ENCODE results near the gene MRPL40. TPM values are rescaled to one million over a fixed set of nuclear protein-coding genes. Genes with fewer than 3 reads are reported as not detected.

The MRPL40 gene
- total RNA-seq (2014; rRNA removed; shearing (Covaris generic)), result 59.9 and 65.4 TPM in 2 replicates

GRCh38 chr22:19432133-19432851, at the start of gene MRPL40:
Gene MRPL40 (plus strand): TSS chr22:19432545. CDS start chr22:19432555, 10 bp downstream.

GRCh38 chr22:19431649-19432132, 654 bp upstream of the MRPL40 start, which contains the start of gene HIRA:
Gene HIRA (minus strand): TSS chr22:19431733. CDS start chr22:19431476, 257 bp downstream.

DNA sequence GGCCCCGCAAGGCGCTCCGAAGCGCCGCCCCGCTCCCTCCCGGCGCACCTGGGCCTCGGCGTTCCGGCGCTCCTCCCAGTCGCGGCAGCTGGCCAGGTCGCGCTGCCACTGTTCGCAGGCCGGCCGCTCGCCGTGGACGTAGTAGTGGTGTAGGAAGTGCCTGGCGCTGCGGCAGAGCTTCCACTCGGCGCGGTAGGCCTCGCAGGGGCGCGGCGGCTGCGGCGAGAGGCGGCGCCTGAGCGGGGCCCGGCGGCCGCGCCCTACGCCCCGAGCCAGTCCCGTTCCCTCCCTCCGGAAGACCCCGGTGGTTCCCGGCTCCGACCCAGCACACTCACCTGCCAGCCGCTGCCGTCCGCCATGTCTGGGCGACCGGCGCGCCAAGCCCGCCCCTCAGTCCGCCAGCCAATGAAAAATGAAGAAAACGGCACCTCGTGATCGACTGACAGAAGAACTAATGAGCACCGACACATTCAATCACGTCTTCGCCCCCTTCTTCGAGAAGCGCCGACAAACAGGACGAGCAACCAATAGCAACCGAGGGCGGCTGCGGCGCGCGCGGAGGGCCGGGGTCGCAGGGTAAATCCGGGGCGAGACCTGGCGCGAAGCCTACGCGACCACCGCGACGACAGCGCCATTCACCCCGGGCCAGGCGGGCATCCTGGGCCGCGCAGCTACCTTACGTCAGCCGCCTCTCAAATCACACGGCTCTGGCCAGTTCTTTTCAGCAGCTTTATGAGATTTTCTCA, 15.2 kb downstream of the MRPL40 start, which contains the start of gene C22orf39:
Gene C22orf39 (minus strand): TSS at position 382 of the 746 bp plus-strand sequence. CDS start 23 bp downstream, at position 359.

GRCh38 chr22:19478901-19479354, 46.6 kb downstream of the MRPL40 start, which contains the start of gene UFD1:
Gene UFD1 (minus strand): TSS chr22:19479193. CDS start chr22:19479085, 108 bp downstream.

DNA sequence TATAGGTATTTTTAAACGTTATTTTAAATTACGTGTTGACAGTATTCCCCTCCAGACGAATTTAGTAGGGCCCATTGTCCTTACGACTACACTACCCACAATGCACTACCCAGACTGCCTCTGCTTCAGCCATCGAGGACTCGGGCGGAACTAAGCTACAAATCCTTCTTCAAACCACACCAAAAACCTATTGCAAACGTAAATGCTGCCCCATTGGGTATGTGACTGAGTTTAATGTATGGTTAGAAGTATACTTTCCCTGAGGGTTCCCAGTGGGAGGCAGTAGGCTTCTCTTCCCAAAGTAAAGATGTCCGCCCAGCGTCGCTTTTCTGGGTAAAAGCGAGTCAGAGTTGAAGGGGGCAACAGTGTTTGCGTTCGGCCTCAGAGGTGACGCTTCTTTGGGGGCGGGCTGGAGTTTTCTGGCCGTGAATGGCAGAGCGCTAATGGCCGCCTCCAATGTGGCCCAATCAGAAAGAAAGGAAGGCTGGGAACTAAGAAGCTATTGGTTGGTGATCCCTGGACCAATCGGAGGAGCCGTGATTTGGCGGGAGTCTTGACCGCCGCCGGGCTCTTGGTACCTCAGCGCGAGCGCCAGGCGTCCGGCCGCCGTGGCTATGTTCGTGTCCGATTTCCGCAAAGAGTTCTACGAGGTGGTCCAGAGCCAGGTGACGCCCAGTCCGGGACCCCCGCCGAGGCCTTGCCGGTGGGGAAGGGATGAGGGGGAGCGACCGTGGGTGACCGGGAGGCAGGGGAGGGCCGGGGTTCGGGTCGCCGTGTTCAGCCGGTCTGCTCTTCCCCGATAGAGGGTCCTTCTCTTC, 47.2 kb downstream of the MRPL40 start, which contains the start of gene CDC45:
Gene CDC45 (plus strand): TSS at position 566 of the 818 bp plus-strand sequence. CDS start 49 bp downstream, at position 615.

Other genes with a start within 250 kb of the MRPL40 start
- 7.0 and 8.5 TPM in 2 replicates for gene CLTCL1, start 140.8 kb upstream of the MRPL40 start, total RNA-seq (2014; rRNA removed; shearing (Covaris generic))
- 14.0 and 15.8 TPM in 2 replicates for gene HIRA, start 812 bp upstream of the MRPL40 start, total RNA-seq (2014; rRNA removed; shearing (Covaris generic))
- 19.7 and 24.8 TPM in 2 replicates for gene C22orf39, start 15.2 kb downstream of the MRPL40 start, total RNA-seq (2014; rRNA removed; shearing (Covaris generic))
- 48.2 and 59.7 TPM in 2 replicates for gene UFD1, start 46.6 kb downstream of the MRPL40 start, total RNA-seq (2014; rRNA removed; shearing (Covaris generic))
- gene CDC45, start 47.4 kb downstream of the MRPL40 start, total RNA-seq (2014; rRNA removed; shearing (Covaris generic)), result 59.7 and 62.4 TPM in 2 replicates
- not detected in 2 replicates for gene CLDN5, start 91.9 kb downstream of the MRPL40 start, total RNA-seq (2014; rRNA removed; shearing (Covaris generic))